NCI-H748 (cell line): ENCODE results near the gene SIN3A.
"Not testable (repeated sequence)": the region's sequence is repeated elsewhere in the genome, so short reads cannot be mapped to it uniquely, and the experiment has no call there.

Experiments used
- DNase-seq: peaks from one replicate; lab custom pipeline; 2025; ENCODE audit not compliant: unreplicated experiment; lab: John Stamatoyannopoulos, UW

The SIN3A gene

DNA sequence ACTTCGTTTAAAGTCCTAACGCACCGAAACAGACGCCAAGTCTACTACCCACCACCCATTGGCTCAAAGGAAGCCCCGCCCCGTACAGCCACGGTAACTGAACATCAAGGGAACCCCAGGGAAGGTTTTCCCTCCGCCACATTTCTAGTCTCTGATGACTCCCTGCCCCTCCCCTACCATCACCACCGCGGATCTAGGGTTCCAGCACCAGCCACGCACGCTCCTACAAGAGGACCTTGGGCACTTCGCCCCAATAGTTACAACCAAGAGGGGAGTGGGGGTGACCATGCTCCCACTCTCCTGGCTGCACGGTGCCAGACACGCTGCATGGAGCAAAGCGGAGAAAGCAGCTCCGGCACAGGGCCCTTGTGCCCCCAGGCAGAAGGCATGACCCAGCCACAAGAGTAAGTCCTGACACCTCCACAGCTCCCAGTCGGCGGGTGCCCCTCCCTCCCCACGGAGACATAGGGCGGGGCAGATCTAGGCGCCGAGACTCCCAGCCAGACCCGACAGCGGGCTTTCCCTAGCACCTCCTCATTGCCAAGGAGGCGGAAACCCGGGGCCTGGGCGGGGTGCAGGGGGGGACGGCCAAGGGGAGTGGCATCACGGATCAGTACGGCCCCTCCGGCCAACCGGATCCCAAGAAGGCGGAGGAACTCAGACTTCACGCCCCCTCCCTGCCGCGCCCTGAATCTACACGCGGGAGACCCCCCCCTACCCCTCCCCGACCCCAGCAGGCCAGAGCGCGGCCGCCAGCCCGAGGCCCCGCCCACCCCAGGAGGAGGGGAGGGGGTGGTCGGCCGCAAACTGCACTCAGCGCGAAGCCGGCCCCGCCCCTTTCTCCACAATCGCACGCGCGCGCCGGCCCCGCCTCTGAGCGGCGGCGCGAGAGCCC lies 936 bp downstream of the SIN3A start:
- peak; percentile 94 for DNase-seq

DNA sequence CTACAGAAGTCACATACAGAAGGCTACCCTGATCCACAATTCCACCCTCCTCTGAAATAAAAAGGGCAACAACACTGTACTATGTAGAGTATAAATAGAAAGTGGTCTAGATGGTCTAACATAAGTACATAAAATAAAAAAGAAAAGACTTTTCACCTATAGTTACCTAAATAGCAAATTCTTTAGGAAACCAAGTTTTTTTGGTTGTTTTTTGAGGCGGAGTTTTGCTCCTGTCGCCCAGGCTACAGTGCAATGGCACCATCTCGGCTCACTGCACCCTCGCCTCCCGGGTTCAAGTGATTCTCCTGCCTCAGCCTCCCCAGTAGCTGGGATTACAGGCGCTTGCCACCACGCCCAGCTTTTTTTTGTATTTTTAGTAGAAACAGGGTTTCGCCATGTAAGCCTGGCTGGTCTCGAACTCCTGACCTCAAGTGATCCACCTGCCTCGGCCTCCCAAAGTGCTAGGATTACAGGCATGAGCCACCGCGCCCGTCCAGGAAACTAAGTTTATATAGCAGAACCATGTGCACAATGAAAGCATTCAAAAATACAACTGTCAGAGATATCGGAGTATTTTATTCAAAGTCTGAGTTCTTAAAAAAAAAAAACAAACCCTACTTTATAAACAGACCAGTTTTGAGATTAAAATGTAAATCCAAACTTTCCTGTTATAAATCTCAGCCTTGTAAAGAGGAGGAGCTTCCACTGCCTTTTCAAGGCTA lies 1.7 kb downstream of the SIN3A start:
- DNase-seq = no peak

DNA sequence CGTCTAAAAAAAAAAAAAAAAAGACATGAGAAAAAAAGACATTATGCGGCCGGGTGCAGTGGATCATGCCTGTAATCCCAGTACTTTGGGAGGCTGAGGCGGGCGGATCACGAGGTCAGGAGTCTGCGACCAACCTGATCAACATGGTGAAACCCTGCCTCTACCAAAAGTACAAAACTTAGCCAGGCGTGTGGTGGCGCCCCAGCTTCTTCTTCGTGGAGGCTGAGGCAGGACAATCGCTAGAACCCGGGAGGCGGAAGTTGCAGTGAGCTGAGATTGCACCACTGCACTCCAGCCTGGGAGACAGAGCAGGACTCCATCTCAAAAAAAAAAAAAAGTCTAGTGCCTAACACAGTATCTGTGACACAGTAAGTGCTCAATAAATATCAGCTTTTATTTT lies 3.3 kb downstream of the SIN3A start:
- not testable (repeated sequence) for DNase-seq

DNA sequence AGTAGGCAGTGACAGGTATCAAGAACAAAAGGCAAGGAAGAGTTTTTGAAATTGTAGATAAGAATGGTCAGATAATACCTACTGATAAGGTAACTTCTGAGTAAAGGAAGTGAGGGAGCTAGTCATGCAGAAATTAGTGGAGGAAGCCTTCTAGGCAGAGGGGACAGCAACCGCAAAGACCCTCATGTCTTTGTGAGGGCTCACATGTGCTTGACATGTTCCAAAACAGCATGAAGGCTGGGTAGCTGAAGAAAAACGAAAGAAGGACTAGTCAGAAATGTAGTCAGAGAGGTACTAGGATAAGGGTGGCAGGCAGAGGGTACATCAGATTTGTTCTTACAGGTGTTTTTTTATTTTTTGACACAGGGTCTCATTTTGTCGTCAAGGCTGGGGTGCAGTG lies 5.3 kb downstream of the SIN3A start:
- no peak for DNase-seq

DNA sequence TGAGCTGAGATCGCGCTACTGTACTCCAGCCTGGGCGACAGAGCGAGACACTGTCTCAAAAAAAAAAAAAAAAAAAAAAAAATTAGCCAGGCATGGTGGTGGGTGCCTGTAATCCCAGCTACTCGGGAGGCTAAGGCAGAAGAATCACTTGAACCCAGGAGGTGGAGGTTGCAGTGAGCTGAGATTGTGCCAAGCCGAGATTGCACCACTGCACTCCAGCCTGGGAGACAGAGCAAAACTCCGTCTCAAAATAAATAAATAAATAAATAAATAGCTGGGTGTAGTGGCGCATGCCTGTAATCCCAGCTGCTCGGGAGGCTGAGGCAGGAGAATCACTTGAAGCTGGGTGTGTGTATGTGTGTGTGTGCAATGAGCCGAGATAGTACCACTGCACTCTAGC lies 6.2 kb downstream of the SIN3A start:
- DNase-seq = not testable (repeated sequence)

DNA sequence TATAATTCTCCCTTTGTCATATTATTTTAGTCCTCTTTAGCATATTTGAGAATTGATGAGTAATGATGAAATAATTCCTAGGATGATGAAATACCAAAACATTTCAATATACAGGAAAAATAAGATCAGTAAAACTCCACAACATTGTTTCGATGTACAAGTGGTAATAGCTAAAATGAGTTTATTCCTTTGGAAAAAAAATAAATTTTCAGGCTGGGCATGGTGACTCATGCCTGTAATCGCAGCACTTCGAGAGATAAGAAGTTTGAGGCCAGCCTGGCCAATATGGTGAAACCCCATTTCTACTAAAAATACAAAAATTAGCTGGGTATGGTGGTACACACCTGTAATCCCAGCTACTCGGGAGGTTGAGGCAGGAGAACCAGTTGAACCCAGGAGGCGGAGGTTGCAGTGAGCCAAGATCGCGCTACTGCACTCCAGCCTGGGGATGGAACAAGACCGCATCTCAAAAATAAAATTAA lies 7.5 kb downstream of the SIN3A start:
- not testable (repeated sequence) for DNase-seq

DNA sequence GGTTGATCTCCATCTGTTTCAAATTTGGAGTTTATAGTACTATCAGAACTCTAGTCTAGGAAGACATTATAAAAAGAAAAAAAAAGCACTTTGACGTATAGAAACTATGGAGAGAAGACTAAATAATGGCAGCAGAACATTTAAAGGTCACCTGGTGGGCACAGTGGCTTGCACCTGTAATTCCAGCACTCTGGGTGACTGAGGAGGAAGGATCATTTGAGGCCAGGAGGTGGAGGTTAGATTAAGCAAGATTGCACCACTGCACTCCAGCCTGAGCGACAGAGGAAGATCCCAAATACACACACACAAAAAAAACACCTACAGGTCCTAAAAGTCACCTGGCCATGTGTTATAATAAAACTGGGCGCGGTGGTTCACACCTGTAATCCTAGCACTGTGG lies 13.8 kb downstream of the SIN3A start:
- DNase-seq = no peak

DNA sequence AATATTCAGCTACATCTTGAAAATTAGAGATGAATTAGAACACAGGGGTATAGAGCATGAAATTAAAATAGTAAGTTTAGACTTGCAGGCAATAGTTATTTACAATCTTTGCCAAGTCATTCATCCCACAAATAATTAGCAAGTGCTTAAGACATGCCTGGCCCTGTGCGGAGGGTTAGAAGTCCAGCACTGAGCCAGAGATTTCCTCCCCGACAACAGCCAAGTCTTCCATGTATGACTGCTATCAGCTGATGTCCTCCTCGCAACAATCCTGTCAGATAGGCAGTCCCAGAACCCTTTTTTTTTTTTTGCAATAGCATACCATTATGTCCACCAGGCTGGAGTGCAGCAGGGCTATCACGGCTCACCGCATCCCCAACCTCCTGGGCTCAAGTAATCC lies 14.6 kb downstream of the SIN3A start:
- no peak for DNase-seq

DNA sequence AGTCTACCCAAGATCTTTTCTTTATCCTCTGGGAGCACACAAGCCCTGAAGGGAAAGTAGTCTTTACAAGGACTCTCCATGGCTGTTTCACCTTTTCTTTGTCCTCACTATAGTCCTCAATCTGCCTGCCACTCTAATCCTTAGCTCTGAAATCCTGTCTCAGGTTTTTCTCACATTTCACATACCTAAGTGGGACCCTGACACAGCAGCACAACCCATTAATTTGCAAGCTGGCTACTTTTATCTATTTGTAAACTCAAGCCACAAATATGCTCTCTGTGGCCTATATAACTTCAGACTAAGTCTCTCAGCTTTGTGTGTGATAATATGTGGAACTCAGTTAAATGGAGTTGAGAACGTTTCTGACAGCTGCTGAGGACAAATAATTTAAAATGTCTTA lies 19.8 kb downstream of the SIN3A start:
- DNase-seq = no peak

DNA sequence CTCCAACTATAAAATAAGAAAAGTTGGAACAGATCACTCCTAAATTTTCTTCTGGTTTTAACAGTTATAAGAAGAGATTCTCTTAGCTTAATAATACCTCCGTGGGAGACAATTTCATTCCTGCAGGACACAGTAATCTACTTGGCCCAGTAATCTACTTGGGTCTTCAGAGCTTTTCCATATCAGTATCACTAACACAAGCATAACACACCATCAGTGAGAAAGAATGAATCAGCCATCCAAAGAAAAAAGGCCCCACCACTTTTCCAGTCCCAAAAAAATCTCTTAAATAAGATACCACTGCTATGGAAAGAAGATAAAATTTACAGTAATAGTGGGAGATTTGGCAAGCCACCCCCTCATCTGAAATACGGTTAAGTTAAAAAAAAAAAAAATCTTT lies 20.2 kb downstream of the SIN3A start:
- no peak for DNase-seq

DNA sequence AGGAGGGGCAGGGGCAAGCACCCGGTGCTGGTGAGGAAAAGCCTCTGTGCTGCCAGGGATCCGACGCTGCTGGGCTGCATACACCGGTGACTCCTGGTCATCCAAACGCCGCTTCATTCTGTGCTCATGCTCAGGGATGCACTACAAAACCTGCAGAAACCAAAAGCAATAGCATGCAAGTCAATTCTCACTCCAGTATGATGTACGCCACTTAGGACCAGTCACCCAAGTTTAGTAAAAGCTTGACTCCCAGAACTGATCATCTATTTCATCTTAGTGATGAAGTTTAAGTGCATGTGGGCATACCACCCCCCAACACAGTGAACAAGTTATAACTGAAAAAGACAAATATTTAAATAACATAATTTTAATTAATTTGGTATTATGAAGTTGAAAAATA lies 21.2 kb downstream of the SIN3A start:
- DNase-seq = no peak

DNA sequence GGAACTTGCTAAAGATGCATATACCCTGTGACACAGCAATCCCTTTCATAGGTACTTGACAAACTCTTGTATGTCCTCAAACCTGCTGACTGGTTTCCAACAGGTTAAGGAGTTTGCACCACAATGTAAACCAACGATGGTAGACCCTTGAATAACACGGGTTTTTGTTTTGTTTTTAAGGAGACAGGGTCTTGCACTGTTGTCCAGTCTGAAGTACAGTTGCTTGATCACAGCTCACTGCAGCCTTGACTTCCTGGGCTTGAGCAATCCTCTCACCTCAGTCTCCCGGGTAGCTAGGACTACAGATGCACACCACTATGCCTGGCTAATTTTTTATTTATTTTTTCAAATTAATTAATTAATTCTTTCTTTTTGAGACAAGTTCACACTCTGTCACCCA lies 23.3 kb downstream of the SIN3A start:
- DNase-seq = no peak

DNA sequence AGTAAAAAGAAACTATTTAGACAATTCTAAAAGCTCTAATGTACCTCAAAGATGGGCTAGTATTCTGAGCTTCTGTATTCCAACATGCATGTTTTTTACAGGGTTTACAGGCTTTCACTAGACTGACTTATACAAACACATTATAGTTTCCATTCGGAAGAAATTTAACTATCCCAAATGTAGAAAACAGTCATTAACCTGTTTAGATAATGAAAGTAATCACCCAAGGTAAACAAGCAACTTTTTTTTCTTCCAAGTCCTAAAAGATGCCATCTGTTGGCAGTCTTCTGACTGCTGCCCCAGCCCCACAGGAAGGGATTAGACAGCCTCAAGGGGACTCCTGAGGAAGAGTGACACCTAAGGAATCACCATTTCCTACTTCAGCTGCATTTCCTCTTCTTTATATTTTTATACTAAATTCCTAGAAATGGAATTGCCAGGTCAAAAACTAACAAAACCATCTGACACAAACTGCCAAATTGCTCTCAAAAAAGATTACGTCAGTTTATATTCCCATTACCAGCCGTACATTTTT lies 25.5 kb downstream of the SIN3A start:
- no peak for DNase-seq

DNA sequence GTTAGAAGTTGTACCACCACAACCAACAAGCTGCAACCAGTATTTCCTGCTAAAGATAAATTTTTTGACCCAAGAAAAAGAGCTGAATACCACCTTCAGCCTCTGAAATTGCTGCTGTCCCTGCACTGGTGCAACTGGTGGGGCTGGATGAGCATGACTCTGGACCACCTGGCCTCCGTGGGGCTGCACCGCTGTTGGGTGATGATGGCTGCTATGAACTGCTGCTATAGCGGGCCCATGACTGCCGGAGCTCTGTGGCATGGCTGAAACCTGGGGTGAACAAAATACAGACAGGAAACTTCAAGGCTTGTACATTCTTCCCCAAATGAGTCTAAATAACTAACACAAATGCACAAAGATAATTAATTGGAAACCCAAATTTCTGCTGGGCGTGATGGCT lies 28.9 kb downstream of the SIN3A start:
- DNase-seq = no peak

DNA sequence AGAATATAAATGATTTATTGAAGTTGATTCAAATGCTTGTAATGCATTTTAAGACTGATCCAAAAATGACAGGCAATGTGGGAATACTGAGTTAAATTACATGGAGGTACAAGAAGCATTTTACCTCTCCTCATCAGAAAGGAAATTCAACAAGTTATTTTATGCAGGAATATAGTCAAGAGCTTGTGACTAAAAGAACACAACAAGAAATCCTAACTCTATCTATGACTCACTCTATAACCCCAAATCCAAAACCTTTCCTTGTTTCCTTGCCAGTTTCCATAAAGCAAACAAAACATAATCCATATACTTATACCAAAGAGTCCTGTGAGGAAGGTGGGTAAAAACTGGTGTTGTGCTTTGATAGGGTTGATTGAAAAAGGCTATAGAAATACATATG lies 30.8 kb downstream of the SIN3A start:
- DNase-seq = no peak

DNA sequence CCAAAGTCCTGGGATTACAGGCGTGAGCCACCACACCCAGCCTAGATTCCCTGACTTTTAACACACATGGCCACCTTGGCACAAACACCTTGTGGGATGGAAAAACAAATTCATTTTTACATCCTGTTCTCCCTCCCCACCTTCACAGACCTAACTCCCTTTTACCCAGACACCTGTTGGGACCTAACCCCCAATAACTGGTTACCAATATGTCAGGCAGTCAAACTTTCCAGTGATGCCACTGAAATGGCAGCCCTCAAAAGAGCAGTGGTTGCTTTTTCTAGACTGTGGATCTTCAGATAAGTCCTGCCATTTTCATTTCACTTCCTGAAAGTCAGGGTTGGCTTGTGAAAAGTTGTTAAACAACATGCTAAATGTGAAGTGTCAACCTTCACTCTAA lies 34.9 kb downstream of the SIN3A start:
- no peak for DNase-seq

DNA sequence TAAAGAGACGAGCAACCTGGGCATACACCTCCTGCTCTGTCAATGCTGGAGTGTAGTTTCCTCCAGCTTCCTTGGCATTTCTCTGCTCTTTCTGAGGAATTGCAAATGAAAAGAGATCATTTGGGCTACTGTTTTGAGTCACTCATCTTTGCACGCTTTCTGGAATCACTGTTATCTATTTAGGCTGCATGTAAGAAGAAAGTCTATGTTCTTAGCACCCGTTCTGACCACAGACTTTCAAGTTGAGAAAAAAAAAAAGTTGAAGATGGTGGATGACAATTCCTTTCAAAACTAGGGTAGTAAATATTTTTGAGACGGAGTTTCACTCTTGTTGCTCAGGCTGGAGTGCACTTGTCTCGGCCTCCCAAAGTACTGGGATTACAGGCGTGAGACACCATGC lies 41.3 kb downstream of the SIN3A start:
- no peak for DNase-seq

DNA sequence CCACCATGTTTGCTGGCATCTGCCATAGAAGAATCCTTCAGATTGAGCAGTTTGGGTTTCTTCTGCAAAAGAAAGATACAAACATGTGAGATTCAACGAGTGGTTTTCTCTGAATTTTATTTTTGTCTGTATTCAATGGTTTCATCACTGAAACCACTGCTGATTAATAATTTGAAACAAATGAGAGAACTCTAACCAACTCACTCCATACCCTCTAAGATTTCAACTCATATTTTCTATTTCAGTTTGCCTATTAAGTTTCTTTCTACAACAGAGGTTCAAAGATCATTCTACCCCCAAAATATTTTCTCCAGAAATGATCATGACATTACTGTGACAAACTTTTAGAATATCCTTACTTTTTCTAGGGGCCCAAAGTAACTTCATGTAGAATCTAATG lies 44.4 kb downstream of the SIN3A start:
- DNase-seq = no peak

DNA sequence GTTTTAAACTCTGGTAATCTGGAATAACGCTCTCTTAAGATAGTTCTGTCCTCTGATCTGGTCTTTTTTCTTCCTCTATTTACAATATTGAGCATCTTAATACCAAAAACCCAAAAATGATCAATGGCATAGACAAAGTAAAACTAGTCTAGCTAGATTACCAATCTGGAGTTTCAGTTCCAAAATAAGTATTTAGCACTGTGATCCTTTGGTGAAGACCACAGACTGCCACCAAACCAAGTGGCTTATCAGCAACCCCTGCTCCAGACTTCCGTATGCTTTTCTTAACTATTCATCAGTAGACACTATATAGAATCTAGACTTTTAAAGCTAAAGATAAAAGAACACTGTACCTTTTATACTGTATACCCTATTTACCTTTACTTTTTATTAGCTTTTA lies 47.6 kb downstream of the SIN3A start:
- DNase-seq = no peak

DNA sequence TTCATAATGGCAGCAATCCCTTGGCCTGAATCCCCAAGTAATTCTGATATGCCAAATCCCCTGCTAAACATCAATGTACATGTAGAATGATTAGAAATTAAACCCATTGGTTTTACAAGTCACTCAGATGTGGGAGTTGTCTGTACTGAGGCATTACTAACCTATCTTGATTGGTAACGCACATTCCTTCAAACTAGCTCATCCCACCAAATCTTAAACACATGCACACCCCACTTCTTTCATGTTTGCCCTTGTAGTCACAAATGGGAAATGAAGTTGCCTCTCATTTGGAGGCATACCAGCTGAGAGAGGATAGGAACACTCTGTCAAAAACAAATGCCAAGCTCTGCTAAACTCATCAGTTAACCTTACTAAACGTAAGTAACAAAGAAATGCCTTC lies 54.0 kb downstream of the SIN3A start:
- no peak for DNase-seq

DNA sequence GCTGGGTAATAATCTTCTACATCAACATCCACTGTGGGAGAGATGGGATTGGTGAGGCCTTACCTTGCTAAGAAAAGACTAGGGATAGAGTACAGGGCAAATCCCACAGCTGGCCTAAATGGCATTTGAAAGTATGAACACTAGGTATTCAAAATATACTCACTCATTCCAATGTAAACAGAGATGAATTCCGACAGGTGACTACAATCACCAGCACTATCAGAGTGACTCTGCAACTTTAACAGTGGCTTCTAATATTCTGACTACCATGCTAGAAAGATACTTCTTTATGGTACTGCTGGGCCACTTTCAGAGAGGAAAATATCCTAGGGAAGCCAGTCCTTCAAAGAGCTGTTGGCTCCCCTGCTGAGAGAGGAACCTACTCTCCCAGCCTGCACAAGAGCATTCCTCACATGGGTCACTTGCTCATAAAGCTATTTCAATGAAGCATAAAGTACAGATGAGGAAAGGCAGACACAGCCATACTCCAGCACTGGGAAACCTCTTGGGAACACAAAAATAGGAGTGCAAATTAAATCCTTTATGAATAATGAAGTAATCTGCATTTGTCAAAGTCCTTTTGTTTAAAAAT lies 61.6 kb downstream of the SIN3A start:
- DNase-seq = no peak

DNA sequence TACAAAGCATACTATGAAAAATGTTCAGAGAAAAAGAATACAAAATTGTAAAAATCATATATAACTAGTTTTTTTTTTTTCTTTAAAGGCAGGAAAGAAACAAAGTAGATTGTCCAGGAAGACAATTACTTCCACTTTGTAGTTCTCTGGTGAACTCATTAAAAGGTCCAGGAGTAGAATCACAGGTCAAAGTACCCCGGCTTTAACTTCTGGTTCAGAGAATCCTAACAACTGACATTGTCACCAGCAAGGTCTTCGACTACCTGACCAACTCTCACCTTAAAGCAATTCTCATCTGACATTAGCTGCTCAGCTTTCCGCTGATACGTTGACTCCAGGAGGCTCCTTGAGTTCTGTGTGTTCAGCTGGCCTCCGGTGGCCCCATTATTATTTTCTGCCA lies 67.5 kb downstream of the SIN3A start:
- not testable (repeated sequence) for DNase-seq
